Superior temporal gyrus (tissue), 1 donor: ENCODE measurements around the gene OR52B2.
"Not testable (repeated sequence)": the region's sequence is repeated elsewhere in the genome, so short reads cannot be mapped to it uniquely, and the experiment has no call there.

ENCODE experiments used
- DNase-seq: peaks from one replicate; pipeline ENCODE4 v3.0.0-alpha.2; 2016; ENCODE audit errors: extremely low spot score

OR52B2 gene

DNA sequence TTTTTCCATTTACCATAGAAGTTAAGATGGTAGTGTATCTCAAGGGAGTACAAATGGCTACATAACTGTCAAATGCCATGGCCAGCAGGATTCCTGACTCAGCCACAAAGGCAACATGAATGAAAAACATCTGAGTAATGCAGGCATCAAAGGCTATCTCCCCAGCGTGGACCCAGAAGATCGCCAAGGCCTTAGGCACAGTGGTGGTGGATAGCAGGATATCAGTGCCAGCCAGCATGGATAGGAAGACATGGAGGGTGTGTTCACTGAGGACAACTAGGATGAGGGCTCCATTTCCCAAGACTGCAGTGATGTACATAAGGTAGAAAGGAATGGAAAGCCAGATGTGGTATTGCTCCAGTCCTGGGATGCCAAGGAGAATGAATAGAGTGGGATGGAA lies 18.0 kb downstream of the OR52B2 start:
- DNase-seq = no peak

DNA sequence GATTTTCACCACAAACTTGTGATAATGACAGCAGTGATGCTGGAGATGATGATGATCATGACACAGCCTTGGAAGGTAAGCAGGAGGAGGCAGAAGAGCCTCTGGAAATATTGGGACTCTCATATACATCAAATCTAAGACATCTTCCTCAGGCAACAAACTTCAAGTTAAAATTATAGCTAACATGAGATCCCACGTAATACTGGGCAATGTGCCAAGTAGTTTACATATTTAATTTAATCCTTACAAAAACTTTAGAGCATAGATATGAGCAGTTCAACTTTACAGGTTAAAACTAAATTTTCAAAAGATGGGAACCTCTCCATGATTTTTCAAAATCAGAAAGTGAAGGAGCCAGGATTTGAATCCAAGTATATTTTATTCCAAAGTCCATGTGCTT lies 19.0 kb downstream of the OR52B2 start:
- DNase-seq = no peak

DNA sequence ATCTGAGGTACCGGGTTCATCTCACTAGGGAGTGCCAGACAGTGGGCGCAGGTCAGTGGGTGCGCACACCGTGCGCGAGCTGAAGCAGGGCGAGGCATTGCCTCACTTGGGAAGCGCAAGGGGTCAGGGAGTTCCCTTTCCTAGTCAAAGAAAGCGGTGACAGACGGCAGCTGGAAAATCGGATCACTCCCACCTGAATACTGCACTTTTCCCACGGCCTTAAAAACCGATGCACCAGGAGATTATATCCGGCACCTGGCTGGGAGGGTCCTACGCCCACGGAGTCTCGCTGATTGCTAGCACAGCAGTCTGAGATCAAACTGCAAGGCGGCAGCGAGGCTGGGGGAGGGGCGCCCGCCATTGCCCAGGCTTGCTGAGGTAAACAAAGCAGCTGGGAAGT lies 26.4 kb downstream of the OR52B2 start:
- not testable (repeated sequence) for DNase-seq

DNA sequence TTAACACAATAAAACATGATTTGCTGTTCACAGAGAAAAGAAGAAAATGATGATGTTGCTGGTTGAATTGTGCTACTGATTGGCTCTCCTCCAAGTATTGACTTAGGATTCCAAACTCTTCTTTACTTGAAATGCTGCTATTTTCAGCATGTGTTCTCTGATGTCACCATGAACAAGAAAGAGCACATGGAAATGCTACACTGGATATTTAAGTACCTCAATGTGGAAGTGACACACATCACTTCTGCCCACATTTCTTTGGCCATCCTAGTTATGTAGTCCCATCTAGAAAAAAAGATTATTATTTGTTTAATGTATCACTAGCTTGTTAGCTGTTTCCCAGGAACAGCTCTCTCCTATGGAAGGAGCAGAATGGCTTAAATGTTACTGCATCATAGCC lies 27.2 kb downstream of the OR52B2 start:
- DNase-seq = no peak

DNA sequence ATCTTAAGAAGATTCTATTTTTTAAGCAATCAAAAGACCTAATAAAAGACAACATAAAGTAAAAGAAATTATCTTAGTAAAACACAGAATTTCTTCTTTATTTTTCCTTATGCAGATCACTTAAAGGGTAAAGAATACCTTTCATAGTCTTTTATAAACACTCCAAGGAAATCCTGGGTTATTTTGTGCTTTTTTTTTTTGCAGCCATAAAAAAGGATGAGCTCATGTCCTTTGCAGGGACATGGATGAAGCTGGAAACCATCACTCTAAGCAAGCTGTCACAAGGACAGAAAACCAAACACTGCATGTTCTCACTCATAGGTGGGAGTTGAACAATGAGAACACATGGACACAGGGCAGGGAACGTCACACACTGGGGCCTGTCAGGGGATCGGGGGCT lies 34.2 kb downstream of the OR52B2 start:
- DNase-seq = not testable (repeated sequence)

DNA sequence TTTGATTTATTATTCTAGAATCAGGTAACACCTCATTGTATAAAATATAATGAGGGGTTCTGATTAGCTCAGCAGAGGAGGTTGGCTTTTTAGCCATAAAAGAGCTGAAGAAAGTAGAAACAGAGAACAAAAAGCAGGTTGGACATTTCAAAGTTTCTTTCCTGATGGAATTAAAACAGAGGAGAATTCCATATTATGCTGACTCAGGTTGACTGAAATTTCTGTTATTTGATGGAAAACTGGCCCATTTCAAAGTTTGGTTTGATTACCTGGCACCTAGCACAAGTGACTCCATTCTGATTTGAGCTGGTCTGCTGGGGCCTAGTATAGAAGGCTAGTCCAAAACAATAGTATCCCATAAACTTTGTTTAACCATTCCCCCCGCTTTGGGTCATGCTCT lies 37.7 kb downstream of the OR52B2 start:
- no peak for DNase-seq

DNA sequence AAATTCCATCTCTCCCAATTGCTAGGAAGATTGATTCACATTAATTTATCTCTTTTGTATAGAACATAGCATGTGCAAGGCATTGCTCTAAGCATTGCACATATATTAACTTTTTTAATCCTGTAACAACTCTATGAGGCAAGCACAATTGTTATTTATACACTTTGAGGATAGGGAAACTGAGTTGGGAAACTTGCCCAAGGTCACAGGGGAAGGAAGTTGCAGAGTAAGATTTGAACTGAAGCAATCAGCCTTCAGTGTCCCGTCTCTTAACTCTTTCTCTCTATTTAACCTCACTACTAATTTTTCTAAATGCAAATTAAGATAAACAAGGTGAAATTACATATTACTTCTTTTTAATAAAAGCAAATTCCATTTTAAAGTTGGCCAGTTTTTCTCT lies 40.5 kb downstream of the OR52B2 start:
- no peak for DNase-seq

DNA sequence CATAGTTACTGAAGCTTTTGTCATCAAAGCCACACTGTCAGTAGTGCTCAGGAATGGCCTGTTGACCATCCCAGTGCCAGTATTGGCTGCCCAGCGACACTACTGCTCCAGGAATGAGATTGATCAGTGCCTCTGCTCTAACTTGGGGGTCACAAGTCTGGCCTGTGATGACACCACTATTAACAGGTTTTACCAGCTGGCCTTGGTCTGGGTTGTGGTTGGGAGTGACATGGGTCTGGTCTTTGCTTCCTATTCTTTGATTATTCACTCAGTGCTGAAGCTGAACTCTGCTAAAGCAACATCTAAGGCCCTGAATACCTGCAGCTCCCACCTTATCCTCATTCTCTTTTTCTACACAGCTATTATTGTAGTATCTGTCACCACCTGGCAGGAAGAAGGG lies 41.1 kb downstream of the OR52B2 start:
- DNase-seq = no peak

DNA sequence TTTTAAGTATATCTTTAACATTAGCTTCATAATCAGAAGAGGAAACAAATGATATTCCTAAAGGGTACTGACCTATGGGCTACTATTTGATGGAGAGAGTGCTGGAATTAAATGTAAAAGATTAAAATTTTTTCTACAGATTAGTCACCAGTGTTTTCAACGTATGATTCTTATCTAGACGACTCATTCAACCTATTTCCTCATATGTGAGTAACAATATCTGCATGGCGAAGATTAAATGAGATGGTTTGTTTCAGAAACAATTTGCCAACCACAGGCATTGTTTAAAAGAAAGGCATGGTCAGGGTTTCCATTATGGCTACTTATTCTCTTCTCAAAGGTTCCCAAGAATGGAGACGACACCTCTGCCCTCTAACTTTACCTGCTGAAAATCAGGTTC lies 42.2 kb downstream of the OR52B2 start:
- no peak for DNase-seq

DNA sequence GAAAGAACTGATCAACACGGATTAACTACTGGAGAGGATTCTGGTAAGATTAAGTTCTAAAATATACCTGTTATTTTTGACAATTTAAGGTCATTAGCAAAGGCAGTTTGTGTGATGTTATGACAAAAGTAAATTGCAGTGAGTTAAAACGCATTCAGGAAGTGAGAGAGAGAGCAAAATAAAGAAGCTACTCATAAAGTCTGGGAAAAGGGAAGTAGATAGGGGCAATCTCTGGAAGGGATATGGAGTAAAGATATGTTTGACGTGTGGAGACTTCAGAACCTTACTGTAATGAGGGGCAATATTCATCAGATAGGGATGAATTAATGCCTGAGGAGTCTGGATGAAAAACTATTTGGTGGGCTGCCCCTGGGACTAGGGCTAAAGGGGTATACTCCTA lies 45.9 kb downstream of the OR52B2 start:
- DNase-seq = no peak
